ENCODE data around the gene CFAP65.

The CFAP65 gene

GRCh38 chr2:219078951-219079350 is 37.6 kb upstream of the CFAP65 start:
- H2AFZ ChIP-seq (ENCODE audit: insufficient read depth, low read length, poor library complexity) = no peak overlapping the region
- no peak overlapping the region for H3K4me3 ChIP-seq (ENCODE audit: low read depth, low read length)
- H3K4me1 ChIP-seq (ENCODE audit: control insufficient read depth in 1 of 2, insufficient read depth in 2 of 2, low read length in 2 of 2) = no peaks in the 10 kb centered on the region
- no peaks in the 10 kb centered on the region for H3K79me2 ChIP-seq (ENCODE audit: control insufficient read depth, insufficient read depth, low read length, poor library complexity)
- no peak overlapping the region for H2AK5ac ChIP-seq (ENCODE audit: low read length)
- H3K27me3 ChIP-seq (ENCODE audit: insufficient read depth, low read length) = no peaks in the 10 kb centered on the region
- H4K8ac ChIP-seq (ENCODE audit: low read depth, low read length) = no peak overlapping the region
- DNase-seq = no peak
- H3K4ac ChIP-seq (ENCODE audit: low read depth, low read length) = no peak overlapping the region
- H3K9me3 ChIP-seq (ENCODE audit: insufficient read depth, low read depth, low read length) = no peaks in the 10 kb centered on the region
- H3K14ac ChIP-seq (ENCODE audit: low read length) = no peak overlapping the region
- H3K79me1 ChIP-seq (ENCODE audit: low read length) = no peaks in the 10 kb centered on the region
- H2BK120ac ChIP-seq (ENCODE audit: insufficient read depth, low read length, poor library complexity) = no peak overlapping the region
- H3K27ac ChIP-seq (ENCODE audit: low read depth, low read length) = no peak overlapping the region
- no peak overlapping the region for H4K12ac ChIP-seq (ENCODE audit: low read depth, low read length)
- no peak overlapping the region for H3K18ac ChIP-seq (ENCODE audit: low read length)
- no peak overlapping the region for H3K4me2 ChIP-seq (ENCODE audit: low read length)
- no CpG with 5 or more reads among the region's 4 CpGs for WGBS (ENCODE audit: extremely low coverage, insufficient coverage, insufficient read length)
- H2BK12ac ChIP-seq (ENCODE audit: low read length) = no peak overlapping the region
- no peak overlapping the region for H4K91ac ChIP-seq (ENCODE audit: low read depth, low read length)
- peaks cover 0 to 3% of the 10 kb centered on the region in 2 experiments for H3K36me3 ChIP-seq (ENCODE audit: control insufficient read depth in 1 of 2, insufficient read depth in 2 of 2, low read length in 2 of 2)
- H3K23ac ChIP-seq (ENCODE audit: low read length) = peak overlapping the region; percentile 15
- no peak overlapping the region for H3K9ac ChIP-seq (ENCODE audit: low read length)
- H2BK5ac ChIP-seq (ENCODE audit: low read depth, low read length, poor library complexity) = no peak overlapping the region

- Histone ChIP-seq H2BK12ac (ENCODE audit: low read length) (no peak overlapping the region), H3K27me3 (ENCODE audit: insufficient read depth, low read length) (no peaks in the 10 kb centered on the region), H3K27ac (ENCODE audit: low read depth, low read length) (no peak overlapping the region), H3K4me3 (ENCODE audit: low read depth, low read length) (no peak overlapping the region), H3K18ac (ENCODE audit: low read length) (no peak overlapping the region), H3K4me1 (ENCODE audit: control insufficient read depth in 1 of 2, insufficient read depth in 2 of 2, low read length in 2 of 2) (no peaks in the 10 kb centered on the region), H2AFZ (ENCODE audit: insufficient read depth, low read length, poor library complexity) (no peak overlapping the region), H2BK120ac (ENCODE audit: insufficient read depth, low read length, poor library complexity) (no peak overlapping the region), H4K12ac (ENCODE audit: low read depth, low read length) (no peak overlapping the region), H3K14ac (ENCODE audit: low read length) (no peak overlapping the region), H3K36me3 (ENCODE audit: control insufficient read depth in 1 of 2, insufficient read depth in 2 of 2, low read length in 2 of 2) (peaks cover 0 to 3% of the 10 kb centered on the region in 2 experiments), H3K4ac (ENCODE audit: low read depth, low read length) (no peak overlapping the region), H4K8ac (ENCODE audit: low read depth, low read length) (no peak overlapping the region), H3K79me1 (ENCODE audit: low read length) (no peaks in the 10 kb centered on the region), H3K79me2 (ENCODE audit: control insufficient read depth, insufficient read depth, low read length, poor library complexity) (no peaks in the 10 kb centered on the region), H3K9me3 (ENCODE audit: insufficient read depth, low read depth, low read length) (no peaks in the 10 kb centered on the region), H4K91ac (ENCODE audit: low read depth, low read length) (no peak overlapping the region), H3K4me2 (ENCODE audit: low read length) (no peak overlapping the region), H2BK5ac (ENCODE audit: low read depth, low read length, poor library complexity) (no peak overlapping the region), H3K9ac (ENCODE audit: low read length) (no peak overlapping the region), H3K23ac (ENCODE audit: low read length) (no peak overlapping the region), H2AK5ac (ENCODE audit: low read length) (no peak overlapping the region)
- DNase-seq = no peak
- WGBS (ENCODE audit: extremely low coverage, insufficient coverage, insufficient read length) = no CpG with 5 or more reads among the region's 3 CpGs
Observed at GRCh38 chr2:219078126-219078525, 36.8 kb upstream of the CFAP65 start.

GRCh38 chr2:219076253-219076652 is 34.9 kb upstream of the CFAP65 start:
- Histone ChIP-seq H3K4me1 (ENCODE audit: control insufficient read depth in 1 of 2, insufficient read depth in 2 of 2, low read length in 2 of 2) (no peaks in the 10 kb centered on the region), H3K14ac (ENCODE audit: low read length) (no peak overlapping the region), H3K4me2 (ENCODE audit: low read length) (no peak overlapping the region), H3K4me3 (ENCODE audit: low read depth, low read length) (no peak overlapping the region), H3K4ac (ENCODE audit: low read depth, low read length) (no peak overlapping the region), H3K9me3 (ENCODE audit: insufficient read depth, low read depth, low read length) (no peaks in the 10 kb centered on the region), H2BK12ac (ENCODE audit: low read length) (no peak overlapping the region), H4K91ac (ENCODE audit: low read depth, low read length) (no peak overlapping the region), H2AK5ac (ENCODE audit: low read length) (no peak overlapping the region), H3K9ac (ENCODE audit: low read length) (no peak overlapping the region), H4K8ac (ENCODE audit: low read depth, low read length) (no peak overlapping the region), H3K27me3 (ENCODE audit: insufficient read depth, low read length) (no peaks in the 10 kb centered on the region), H3K79me2 (ENCODE audit: control insufficient read depth, insufficient read depth, low read length, poor library complexity) (no peaks in the 10 kb centered on the region), H3K18ac (ENCODE audit: low read length) (no peak overlapping the region), H3K23ac (ENCODE audit: low read length) (no peak overlapping the region), H4K12ac (ENCODE audit: low read depth, low read length) (no peak overlapping the region), H3K36me3 (ENCODE audit: control insufficient read depth in 1 of 2, insufficient read depth in 2 of 2, low read length in 2 of 2) (peaks cover 0 to 3% of the 10 kb centered on the region in 2 experiments), H2BK120ac (ENCODE audit: insufficient read depth, low read length, poor library complexity) (no peak overlapping the region), H2BK5ac (ENCODE audit: low read depth, low read length, poor library complexity) (no peak overlapping the region), H3K27ac (ENCODE audit: low read depth, low read length) (no peak overlapping the region), H3K79me1 (ENCODE audit: low read length) (no peaks in the 10 kb centered on the region), H2AFZ (ENCODE audit: insufficient read depth, low read length, poor library complexity) (no peak overlapping the region)
- DNase-seq = no peak
- WGBS (ENCODE audit: extremely low coverage, insufficient coverage, insufficient read length) = no CpG with 5 or more reads among the region's 3 CpGs

GRCh38 chr2:219073413-219074129 is 32.3 kb upstream of the CFAP65 start:
- DNase-seq = peak in 1 of 2 donors; percentile 56
- Histone ChIP-seq H3K4ac (ENCODE audit: low read depth, low read length) (no peak overlapping the region), H3K36me3 (ENCODE audit: control insufficient read depth in 1 of 2, insufficient read depth in 2 of 2, low read length in 2 of 2) (peaks cover 0 to 3% of the 10 kb centered on the region in 2 experiments), H3K9me3 (ENCODE audit: insufficient read depth, low read depth, low read length) (no peaks in the 10 kb centered on the region), H3K27me3 (ENCODE audit: insufficient read depth, low read length) (no peaks in the 10 kb centered on the region), H2BK120ac (ENCODE audit: insufficient read depth, low read length, poor library complexity) (no peak overlapping the region), H3K79me1 (ENCODE audit: low read length) (no peaks in the 10 kb centered on the region), H4K8ac (ENCODE audit: low read depth, low read length) (no peak overlapping the region), H3K27ac (ENCODE audit: low read depth, low read length) (no peak overlapping the region), H2BK12ac (ENCODE audit: low read length) (no peak overlapping the region), H3K4me2 (ENCODE audit: low read length) (no peak overlapping the region), H3K79me2 (ENCODE audit: control insufficient read depth, insufficient read depth, low read length, poor library complexity) (no peaks in the 10 kb centered on the region), H3K9ac (ENCODE audit: low read length) (no peak overlapping the region), H3K14ac (ENCODE audit: low read length) (no peak overlapping the region), H3K23ac (ENCODE audit: low read length) (no peak overlapping the region), H2BK5ac (ENCODE audit: low read depth, low read length, poor library complexity) (no peak overlapping the region), H4K12ac (ENCODE audit: low read depth, low read length) (no peak overlapping the region), H3K18ac (ENCODE audit: low read length) (no peak overlapping the region), H3K4me1 (ENCODE audit: control insufficient read depth in 1 of 2, insufficient read depth in 2 of 2, low read length in 2 of 2) (no peaks in the 10 kb centered on the region), H3K4me3 (ENCODE audit: low read depth, low read length) (no peak overlapping the region), H2AFZ (ENCODE audit: insufficient read depth, low read length, poor library complexity) (no peak overlapping the region), H2AK5ac (ENCODE audit: low read length) (no peak overlapping the region), H4K91ac (ENCODE audit: low read depth, low read length) (no peak overlapping the region)
- no CpG with 5 or more reads among the region's 14 CpGs for WGBS (ENCODE audit: extremely low coverage, insufficient coverage, insufficient read length)

Data from trophoblast cell (in vitro differentiated cells and primary cell).